ENCODE data around the gene RBM33. TPM values are rescaled to one million over a fixed set of nuclear protein-coding genes. Genes with fewer than 3 reads are reported as not detected.

The RBM33 gene
- total and polyA plus RNA-seq, 3 experiments from 2014 or later, result 68.5 to 71.6 (median 68.7) TPM

DNA sequence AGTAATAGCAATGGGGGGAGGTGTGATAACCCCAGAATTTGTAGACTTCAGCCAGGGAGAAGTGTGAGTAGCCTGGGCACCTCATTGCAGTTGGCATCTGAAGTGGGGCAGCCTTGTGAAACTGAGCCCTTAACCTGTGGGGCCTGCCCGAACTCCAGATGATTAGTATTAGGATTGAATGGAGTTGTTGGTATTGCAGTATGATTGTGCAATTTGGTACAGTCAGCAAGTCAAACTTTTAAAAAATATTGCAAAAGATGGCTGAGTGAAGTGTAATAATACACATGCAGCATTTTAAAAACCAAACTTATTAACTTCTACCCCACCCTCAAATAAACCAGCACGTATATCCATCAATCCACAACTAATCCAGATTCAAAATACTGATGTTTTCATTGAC lies 9.3 kb downstream of the RBM33 start:
- H3K4me3 Mint-ChIP-seq, result peak overlapping the region in 4 of 7 donors; percentile 5 to 48 (median 34)
- ChIA-PET CTCF (no interaction called here), POLR2A (no interaction called here)
- H3K4me3 ChIP-seq (ENCODE audit: low read length), result no peak overlapping the region
- H3K4me1 ChIP-seq (ENCODE audit: insufficient read depth, low read length), result peaks cover 44% of the 10 kb centered on the region
- peak overlapping the region in 6 of 8 donors; percentile 0 to 81 (median 56) for H3K27ac Mint-ChIP-seq
- no peaks in the 10 kb centered on the region for H3K27me3 ChIP-seq (ENCODE audit: insufficient read depth, low read length, poor library complexity, severe bottlenecking)
- H3K27ac ChIP-seq (ENCODE audit: low read depth, low read length), result no peak overlapping the region
- H3K4me1 Mint-ChIP-seq, result peaks cover 85 to 98% (median 97%) of the 10 kb centered on the region in 3 donors
- peaks cover 11 to 21% (median 21%) of the 10 kb centered on the region in 3 donors for H3K36me3 Mint-ChIP-seq
- peaks cover 3 to 10% (median 4%) of the 10 kb centered on the region in 5 donors for H3K9me3 Mint-ChIP-seq
- H3K36me3 ChIP-seq (ENCODE audit: insufficient read depth, low read length), result no peaks in the 10 kb centered on the region
- H3K27me3 Mint-ChIP-seq, result no peaks in the 10 kb centered on the region
- DNase-seq, result no peak
- no peaks in the 10 kb centered on the region for H3K9me3 ChIP-seq (ENCODE audit: low read length)

DNA sequence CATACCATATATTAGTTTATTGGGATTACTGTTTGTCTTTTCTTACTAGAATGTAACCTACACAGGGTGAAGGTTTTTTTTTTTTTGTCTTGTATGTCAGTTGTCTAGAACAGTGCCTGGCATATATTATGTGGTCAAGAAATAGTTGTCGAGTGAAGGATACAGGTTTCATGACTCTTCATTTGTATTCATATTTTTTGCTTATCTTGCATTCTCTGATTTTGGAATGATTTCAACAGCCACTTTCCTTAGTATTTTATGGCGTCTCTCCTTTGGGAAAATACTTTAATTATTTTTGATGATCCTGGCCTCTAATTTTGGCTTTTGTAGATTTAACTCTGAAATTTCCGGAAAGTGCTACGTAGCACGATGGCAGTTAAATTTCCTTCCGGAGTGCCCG lies 12.4 kb downstream of the RBM33 start:
- no peak for DNase-seq
- H3K4me3 ChIP-seq (ENCODE audit: low read length), result no peak overlapping the region
- Mint-ChIP-seq H3K4me3 (peak overlapping the region in 1 of 7 donors; percentile 30), H3K27me3 (no peaks in the 10 kb centered on the region), H3K36me3 (peaks cover 8 to 20% (median 14%) of the 10 kb centered on the region in 3 donors), H3K4me1 (peaks cover 77 to 96% (median 93%) of the 10 kb centered on the region in 3 donors), H3K9me3 (peaks cover 0 to 2% (median 0%) of the 10 kb centered on the region in 5 donors), H3K27ac (peak overlapping the region in 2 of 8 donors; percentile 17 to 43)
- H3K27ac ChIP-seq (ENCODE audit: low read depth, low read length), result no peak overlapping the region
- CTCF ChIA-PET, result no interaction called here
- no peaks in the 10 kb centered on the region for H3K36me3 ChIP-seq (ENCODE audit: insufficient read depth, low read length)
- H3K27me3 ChIP-seq (ENCODE audit: insufficient read depth, low read length, poor library complexity, severe bottlenecking), result no peaks in the 10 kb centered on the region
- peaks cover 64% of the 10 kb centered on the region for H3K4me1 ChIP-seq (ENCODE audit: insufficient read depth, low read length)
- POLR2A ChIA-PET, result no interaction called here
- no peaks in the 10 kb centered on the region for H3K9me3 ChIP-seq (ENCODE audit: low read length)

GRCh38 chr7:155660059-155660757 lies 15.7 kb downstream of the RBM33 start:
- Mint-ChIP-seq H3K9me3 (peaks cover 0 to 2% (median 0%) of the 10 kb centered on the region in 5 donors), H3K4me3 (peak overlapping the region in 4 of 7 donors; percentile 23 to 47 (median 34)), H3K4me1 (peaks cover 75 to 94% (median 90%) of the 10 kb centered on the region in 3 donors), H3K27me3 (no peaks in the 10 kb centered on the region), H3K36me3 (peaks cover 8 to 29% (median 17%) of the 10 kb centered on the region in 3 donors), H3K27ac (peak overlapping the region in 4 of 8 donors; percentile 11 to 84 (median 18))
- ChIA-PET CTCF (no interaction called here), POLR2A (interaction anchor here (1.0 kb wide), 1 partner anchor 16 kb away, joined by 3 read pairs; the partner anchor contains the start of gene RBM33)
- Histone ChIP-seq H3K27ac (ENCODE audit: low read depth, low read length) (no peak overlapping the region), H3K27me3 (ENCODE audit: insufficient read depth, low read length, poor library complexity, severe bottlenecking) (no peaks in the 10 kb centered on the region), H3K9me3 (ENCODE audit: low read length) (no peaks in the 10 kb centered on the region), H3K4me3 (ENCODE audit: low read length) (no peak overlapping the region), H3K36me3 (ENCODE audit: insufficient read depth, low read length) (no peaks in the 10 kb centered on the region), H3K4me1 (ENCODE audit: insufficient read depth, low read length) (peaks cover 62% of the 10 kb centered on the region)
- DNase-seq, result no peak

- Mint-ChIP-seq H3K9me3 (peaks cover 0 to 2% (median 0%) of the 10 kb centered on the region in 5 donors), H3K36me3 (peaks cover 8 to 34% (median 21%) of the 10 kb centered on the region in 3 donors), H3K4me1 (peaks cover 75 to 94% (median 90%) of the 10 kb centered on the region in 3 donors), H3K27ac (peak overlapping the region in 2 of 8 donors; percentile 11 to 23), H3K4me3 (peak overlapping the region in 4 of 7 donors; percentile 19 to 47 (median 30)), H3K27me3 (no peaks in the 10 kb centered on the region)
- Histone ChIP-seq H3K27ac (ENCODE audit: low read depth, low read length) (no peak overlapping the region), H3K4me1 (ENCODE audit: insufficient read depth, low read length) (peaks cover 62% of the 10 kb centered on the region), H3K36me3 (ENCODE audit: insufficient read depth, low read length) (no peaks in the 10 kb centered on the region), H3K4me3 (ENCODE audit: low read length) (no peak overlapping the region), H3K9me3 (ENCODE audit: low read length) (no peaks in the 10 kb centered on the region), H3K27me3 (ENCODE audit: insufficient read depth, low read length, poor library complexity, severe bottlenecking) (no peaks in the 10 kb centered on the region)
- no peak for DNase-seq
- ChIA-PET CTCF (no interaction called here), POLR2A (no interaction called here)
Measured at GRCh38 chr7:155660758-155661093, 16.3 kb downstream of the RBM33 start.

GRCh38 chr7:155662343-155663043 lies 18.0 kb downstream of the RBM33 start:
- ChIA-PET CTCF (no interaction called here), POLR2A (no interaction called here)
- no peak for DNase-seq
- peaks cover 10 to 48% (median 21%) of the 10 kb centered on the region in 3 donors for H3K36me3 Mint-ChIP-seq
- Histone ChIP-seq H3K36me3 (ENCODE audit: insufficient read depth, low read length) (no peaks in the 10 kb centered on the region), H3K27ac (ENCODE audit: low read depth, low read length) (no peak overlapping the region), H3K4me1 (ENCODE audit: insufficient read depth, low read length) (peaks cover 47% of the 10 kb centered on the region), H3K27me3 (ENCODE audit: insufficient read depth, low read length, poor library complexity, severe bottlenecking) (no peaks in the 10 kb centered on the region), H3K9me3 (ENCODE audit: low read length) (no peaks in the 10 kb centered on the region), H3K4me3 (ENCODE audit: low read length) (no peak overlapping the region)
- peak overlapping the region in 5 of 7 donors; percentile 15 to 79 (median 19) for H3K4me3 Mint-ChIP-seq
- H3K27me3 Mint-ChIP-seq, result no peaks in the 10 kb centered on the region
- peaks cover 76 to 94% (median 90%) of the 10 kb centered on the region in 3 donors for H3K4me1 Mint-ChIP-seq
- peaks cover 0 to 2% (median 0%) of the 10 kb centered on the region in 5 donors for H3K9me3 Mint-ChIP-seq
- peak overlapping the region in 2 of 8 donors; percentile 51 to 72 for H3K27ac Mint-ChIP-seq

- Histone ChIP-seq H3K4me3 (ENCODE audit: low read length) (no peak overlapping the region), H3K9me3 (ENCODE audit: low read length) (no peaks in the 10 kb centered on the region), H3K4me1 (ENCODE audit: insufficient read depth, low read length) (peaks cover 48% of the 10 kb centered on the region), H3K36me3 (ENCODE audit: insufficient read depth, low read length) (no peaks in the 10 kb centered on the region), H3K27me3 (ENCODE audit: insufficient read depth, low read length, poor library complexity, severe bottlenecking) (no peaks in the 10 kb centered on the region), H3K27ac (ENCODE audit: low read depth, low read length) (no peak overlapping the region)
- DNase-seq, result no peak
- POLR2A ChIA-PET, result interaction anchor here (0.7 kb wide), 1 partner anchor 20 kb away, joined by 3 read pairs; no protein-coding TSS in a partner anchor
- Mint-ChIP-seq H3K4me3 (peak overlapping the region in 1 of 7 donors; percentile 54), H3K27me3 (no peaks in the 10 kb centered on the region), H3K27ac (peak overlapping the region in 2 of 8 donors; percentile 5 to 23), H3K36me3 (peaks cover 12 to 59% (median 21%) of the 10 kb centered on the region in 3 donors), H3K4me1 (peaks cover 78 to 93% (median 93%) of the 10 kb centered on the region in 3 donors), H3K9me3 (peaks cover 0 to 2% (median 0%) of the 10 kb centered on the region in 5 donors)
- CTCF ChIA-PET, result no interaction called here
Measured at GRCh38 chr7:155663937-155664336, 19.5 kb downstream of the RBM33 start.

- no peak overlapping the region for H3K27ac ChIP-seq (ENCODE audit: low read depth, low read length)
- no peaks in the 10 kb centered on the region for H3K27me3 ChIP-seq (ENCODE audit: insufficient read depth, low read length, poor library complexity, severe bottlenecking)
- Mint-ChIP-seq H3K27me3 (no peaks in the 10 kb centered on the region), H3K9me3 (peaks cover 0 to 2% (median 0%) of the 10 kb centered on the region in 5 donors), H3K4me1 (peaks cover 75 to 91% (median 91%) of the 10 kb centered on the region in 3 donors), H3K27ac (peak overlapping the region in 7 of 8 donors; percentile 1 to 61 (median 44)), H3K4me3 (peak overlapping the region in 4 of 7 donors; percentile 8 to 51 (median 16)), H3K36me3 (peaks cover 8 to 61% (median 15%) of the 10 kb centered on the region in 3 donors)
- DNase-seq, result no peak
- no peaks in the 10 kb centered on the region for H3K36me3 ChIP-seq (ENCODE audit: insufficient read depth, low read length)
- peaks cover 41% of the 10 kb centered on the region for H3K4me1 ChIP-seq (ENCODE audit: insufficient read depth, low read length)
- no peak overlapping the region for H3K4me3 ChIP-seq (ENCODE audit: low read length)
- H3K9me3 ChIP-seq (ENCODE audit: low read length), result no peaks in the 10 kb centered on the region
- POLR2A ChIA-PET, result no interaction called here
- CTCF ChIA-PET, result interaction anchor here (1.2 kb wide), 1 partner anchor 16 kb away, joined by 4 read pairs; no protein-coding TSS in a partner anchor
Measured at GRCh38 chr7:155665079-155665956, 20.9 kb downstream of the RBM33 start.

Data from CD8-positive, alpha-beta memory T cell (primary cell).